NCI-H510A treated with DMSO at 0.1 percent for 48 hours (cell line): ENCODE results near the gene FOXQ1.

Experiments used
- DNase-seq: peaks from one replicate; lab custom pipeline; 2025; lab: John Stamatoyannopoulos, UW

FOXQ1 gene

DNA sequence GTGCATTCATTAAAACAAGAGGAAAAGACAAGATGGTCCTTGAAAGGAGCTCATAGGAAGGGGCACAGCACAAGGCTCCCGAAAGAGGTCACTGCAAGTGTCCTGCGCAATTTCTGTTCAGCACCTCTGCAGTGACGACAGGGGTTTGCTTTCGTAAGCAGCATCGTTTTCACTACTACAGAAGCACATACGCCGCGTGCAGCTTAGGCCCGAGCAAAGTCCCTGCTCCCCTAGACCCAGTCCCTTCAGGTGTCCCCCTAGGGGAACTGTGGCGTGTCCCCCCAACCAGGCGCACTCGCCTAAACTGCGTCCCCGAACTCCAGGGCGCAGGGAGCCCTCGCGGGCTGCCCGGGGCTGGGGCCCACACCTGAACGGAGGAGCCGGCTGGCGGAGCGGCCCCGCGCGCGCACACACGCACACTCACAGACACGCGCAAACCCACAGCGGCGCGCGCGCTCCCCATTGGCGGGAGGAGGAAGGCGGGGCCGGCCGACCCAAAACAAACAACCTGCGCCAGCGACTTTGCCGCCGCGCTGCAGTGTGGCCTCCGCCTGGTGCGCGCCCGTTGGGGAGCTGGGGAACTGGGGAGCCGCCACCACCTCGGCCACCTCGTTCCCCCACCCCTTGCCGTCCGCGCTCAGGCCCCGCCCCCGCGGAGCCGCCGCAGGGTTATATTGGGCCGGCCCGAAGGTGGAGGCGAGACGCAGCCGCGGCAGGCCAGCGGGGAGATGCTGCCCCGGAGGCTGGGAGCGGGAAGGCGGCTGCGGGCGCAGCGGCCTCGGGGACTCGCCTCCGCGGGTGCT, at the start of gene FOXQ1:
Gene FOXQ1, plus strand, starts transcription at position 699 of the 803 bp plus-strand sequence. CDS start 607 bp downstream, outside the sequence.
- no peak for DNase-seq

GRCh38 chr6:1262704-1263038, 49.2 kb upstream of the FOXQ1 start:
- no peak for DNase-seq

GRCh38 chr6:1263039-1263849, 48.7 kb upstream of the FOXQ1 start:
- DNase-seq, result no peak

- no peak for DNase-seq
Observed at GRCh38 chr6:1263850-1264377, 48.0 kb upstream of the FOXQ1 start.

DNA sequence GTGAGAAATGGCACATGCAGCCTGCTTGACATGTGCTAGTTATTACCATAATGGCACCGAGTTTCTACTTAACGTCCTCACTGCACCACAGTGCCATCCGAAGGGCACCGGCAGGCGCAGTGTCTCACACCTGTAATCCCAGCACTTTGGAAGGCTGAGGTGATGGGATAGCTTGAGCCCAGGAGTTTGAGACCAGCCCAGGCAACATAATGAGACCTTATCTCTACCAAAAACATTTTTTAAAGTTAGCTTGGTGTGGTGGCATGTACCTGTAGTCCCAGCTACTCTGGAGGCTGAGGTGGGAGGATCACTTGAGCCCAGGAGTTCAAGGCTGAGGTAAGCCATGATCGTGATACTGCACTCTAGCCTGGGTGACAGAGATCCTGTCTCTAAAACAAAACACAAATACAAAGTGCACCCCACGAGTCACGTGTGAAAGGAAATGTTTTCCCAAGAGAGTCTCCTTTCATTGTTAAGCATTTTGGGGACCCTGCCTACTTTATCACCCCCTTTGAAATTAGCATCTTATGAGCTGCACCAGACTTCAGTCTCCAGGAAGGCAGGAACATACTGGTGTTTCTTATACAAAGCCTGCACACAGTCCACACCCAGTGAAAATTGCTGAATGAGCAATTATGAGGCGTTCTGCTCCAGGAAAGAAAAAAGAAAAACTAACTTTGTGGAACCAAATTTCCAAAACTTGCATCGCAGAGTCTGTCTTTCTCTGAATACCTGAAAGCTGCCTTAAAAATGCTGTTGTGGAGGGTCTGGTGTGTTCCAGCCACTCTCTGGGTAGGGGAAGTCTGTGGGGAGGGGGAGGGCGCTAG, 47.1 kb upstream of the FOXQ1 start:
- no peak for DNase-seq

- DNase-seq, result no peak
Observed at GRCh38 chr6:1266686-1267056, 45.2 kb upstream of the FOXQ1 start.

DNA sequence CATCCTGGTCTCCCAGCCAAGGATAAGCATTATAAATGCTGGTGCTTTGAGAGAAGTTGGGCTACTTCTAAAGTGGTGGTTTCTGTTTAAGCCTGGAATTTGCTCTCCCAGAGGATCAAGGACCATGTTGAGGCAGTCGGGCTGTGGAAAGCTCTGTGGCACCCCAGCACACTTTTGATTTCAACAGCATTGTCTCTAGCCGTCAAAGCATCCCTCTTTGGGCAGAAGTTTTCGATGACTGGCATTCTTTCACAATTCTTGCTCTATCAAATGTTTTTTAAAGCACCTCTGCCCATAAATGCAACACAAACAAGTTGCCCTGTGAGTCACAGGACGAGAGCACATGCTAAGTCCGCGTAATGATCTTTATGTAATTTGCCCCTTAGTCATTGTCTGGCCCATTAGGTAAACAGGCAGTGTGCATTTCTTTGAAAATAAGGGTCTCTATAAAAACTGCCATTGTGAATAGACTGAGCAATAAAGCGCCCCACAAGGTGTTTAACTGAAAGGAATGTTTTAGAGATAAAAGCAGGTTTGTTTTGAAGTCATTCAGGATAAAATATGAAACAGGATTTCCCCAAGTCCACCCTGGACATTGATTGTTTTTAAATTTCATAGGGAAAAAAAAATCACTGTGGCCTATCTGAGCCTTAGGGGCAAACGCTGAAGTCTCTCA, 44.7 kb upstream of the FOXQ1 start:
- DNase-seq, result no peak

DNA sequence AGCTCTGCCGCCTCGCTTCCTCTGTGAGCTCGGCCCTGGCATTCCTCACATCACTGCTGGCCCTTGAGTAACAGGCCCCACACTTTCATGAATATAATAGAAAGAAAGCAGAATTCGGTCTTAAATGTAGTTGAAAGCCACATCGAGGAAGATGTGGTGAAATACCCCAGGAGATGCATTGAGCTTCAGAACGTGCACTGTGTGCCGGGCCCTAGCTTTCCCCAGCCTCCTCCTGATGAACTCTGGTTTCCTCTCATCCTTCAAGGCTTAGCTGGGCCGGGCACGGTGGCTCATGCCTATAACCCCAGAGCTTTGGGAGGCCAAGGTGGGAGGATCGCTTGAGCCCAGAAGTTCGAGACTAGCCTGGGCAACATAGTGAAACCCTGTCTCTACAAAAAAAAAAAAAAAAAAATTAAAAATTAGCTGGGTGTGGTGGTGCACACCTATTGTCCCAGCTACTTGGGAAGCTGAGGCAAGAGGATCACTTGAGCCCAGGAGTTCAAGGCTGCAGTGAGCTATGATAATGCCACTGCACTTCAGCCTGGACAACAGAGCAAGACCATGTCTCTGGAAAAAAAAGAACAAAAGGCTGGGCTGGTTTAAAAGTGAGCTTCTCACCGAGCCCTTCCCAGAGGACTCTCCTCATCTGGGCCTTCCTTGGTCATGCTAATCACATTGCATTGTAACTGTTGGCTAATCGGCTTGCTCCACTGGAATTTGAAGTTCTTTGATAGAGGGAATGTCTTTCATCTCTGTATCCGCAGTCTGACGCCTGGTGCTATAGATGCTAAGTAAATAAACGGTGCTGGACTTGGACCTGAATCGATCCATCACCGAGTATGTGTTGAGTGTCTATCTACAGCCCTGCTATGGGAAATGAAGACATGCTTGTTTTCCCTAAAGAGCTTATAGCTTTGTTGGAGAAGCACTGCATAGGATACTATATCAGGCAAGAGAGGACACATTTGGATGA, 43.8 kb upstream of the FOXQ1 start:
- DNase-seq, result no peak

- no peak for DNase-seq
Observed at GRCh38 chr6:1271071-1271763, 40.7 kb upstream of the FOXQ1 start.

- no peak for DNase-seq
Observed at GRCh38 chr6:1278061-1278720, 33.7 kb upstream of the FOXQ1 start.

DNA sequence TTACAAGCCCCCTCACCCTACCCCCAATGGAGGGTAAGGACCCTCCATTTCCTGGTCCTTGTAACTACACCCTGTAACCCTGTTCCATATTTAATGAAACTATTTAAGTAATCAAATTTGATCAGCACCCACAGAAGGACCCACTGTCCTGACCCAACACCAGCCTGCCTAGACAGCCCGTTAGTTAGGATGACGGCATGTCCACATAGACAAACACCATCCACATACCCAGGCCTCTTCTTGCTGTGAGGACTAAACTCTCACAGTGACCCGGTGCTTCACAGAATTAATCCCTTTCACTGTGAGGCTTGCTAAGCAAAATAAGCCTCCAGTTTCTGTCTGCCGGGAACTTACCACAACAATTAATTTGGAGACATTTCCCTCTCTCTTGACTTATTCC, 32.8 kb upstream of the FOXQ1 start:
- DNase-seq, result no peak

DNA sequence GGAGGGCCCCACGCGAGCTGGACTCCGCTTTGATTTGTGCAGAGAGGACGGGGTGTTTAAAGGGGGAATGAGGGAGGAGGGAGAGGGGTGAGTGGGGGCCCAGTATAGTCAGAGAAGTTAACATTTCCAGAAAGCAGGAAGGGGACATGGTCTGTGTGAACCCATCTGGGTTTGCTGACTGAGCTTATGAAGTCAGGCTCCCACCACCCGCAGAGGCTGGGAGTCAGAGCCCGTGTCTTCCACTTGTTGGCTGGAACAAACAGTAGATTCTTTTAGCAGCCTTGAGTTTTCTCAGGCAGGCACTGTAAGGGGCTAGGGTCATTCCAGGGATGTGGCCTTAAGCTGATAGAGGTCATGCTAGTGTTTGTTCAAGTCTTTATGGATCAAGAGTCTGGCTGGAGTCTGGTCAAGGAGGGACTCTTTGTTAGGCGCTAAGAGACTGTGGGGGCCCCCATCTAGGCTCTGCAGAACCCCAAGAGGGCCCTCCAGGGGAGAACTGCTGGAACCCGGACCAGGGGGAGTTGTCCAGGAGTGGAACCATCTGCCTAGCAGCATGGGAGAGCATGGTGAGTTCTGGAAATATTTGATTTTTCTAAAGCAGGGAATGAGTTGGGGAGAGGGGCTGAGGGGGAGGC, 31.1 kb upstream of the FOXQ1 start:
- no peak for DNase-seq

GRCh38 chr6:1281746-1282145, 30.2 kb upstream of the FOXQ1 start:
- DNase-seq, result no peak

DNA sequence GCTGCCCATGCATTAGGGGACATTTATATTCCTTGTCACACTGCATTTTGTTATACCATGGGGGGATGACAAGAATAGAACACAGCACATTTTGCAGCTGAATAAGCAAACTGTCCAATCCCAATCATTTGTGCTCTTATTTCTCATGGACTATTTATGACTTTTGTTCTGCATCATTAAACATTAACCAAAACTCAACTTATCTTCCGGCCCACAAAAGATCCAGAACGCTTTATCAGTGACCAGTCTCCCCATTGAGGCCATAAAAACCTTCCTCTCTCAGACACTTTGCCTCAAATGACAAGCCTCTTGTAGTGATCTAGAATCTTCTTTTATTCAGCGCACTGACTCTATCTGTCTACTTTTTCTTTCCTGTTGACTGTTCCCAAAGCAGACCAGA, 28.4 kb upstream of the FOXQ1 start:
- no peak for DNase-seq

- no peak for DNase-seq
Observed at GRCh38 chr6:1285556-1285955, 26.3 kb upstream of the FOXQ1 start.

GRCh38 chr6:1285956-1286355, 25.9 kb upstream of the FOXQ1 start:
- no peak for DNase-seq

DNA sequence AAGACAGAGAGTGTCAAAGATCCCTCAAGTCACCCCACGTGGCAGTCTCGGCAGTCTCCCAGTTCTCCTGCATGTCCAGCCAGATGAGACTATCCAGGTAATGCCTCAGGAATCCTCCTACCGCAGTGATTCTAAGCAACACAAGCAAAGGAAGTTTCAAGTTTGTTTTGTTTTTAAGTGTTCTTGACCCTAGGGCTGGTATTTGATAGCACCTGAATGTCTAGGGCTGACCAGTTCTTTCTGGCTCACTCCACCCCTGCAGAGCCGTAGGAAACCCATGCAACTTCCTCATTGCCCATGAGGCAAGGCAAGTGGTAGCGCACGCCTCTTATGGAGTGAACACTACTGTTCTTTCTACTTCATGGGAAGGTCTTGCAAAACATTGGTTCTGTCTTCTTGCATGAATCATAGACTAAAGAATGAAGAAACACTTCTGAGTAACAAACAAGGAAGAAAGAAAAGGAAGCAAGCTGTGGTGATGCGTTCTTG, 24.8 kb upstream of the FOXQ1 start:
- DNase-seq, result no peak

DNA sequence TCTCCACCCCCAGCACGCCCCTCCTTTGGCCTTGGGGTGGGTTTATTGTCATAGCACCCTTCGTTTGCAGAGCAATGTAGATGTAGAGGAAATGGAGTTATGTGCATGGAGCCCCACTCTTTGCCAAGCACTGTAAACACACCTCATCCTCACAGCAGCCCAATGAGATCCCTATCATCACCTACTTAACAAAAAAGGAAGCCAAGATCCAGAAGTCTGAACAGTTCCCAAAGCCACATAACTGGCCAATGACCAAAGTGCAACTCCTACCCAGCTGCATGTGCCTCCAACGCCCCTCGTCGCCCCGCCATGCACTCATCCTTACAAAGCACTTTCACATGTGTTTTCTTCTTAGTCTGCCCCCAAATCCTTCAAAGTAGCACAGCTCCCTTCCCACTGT, 21.8 kb upstream of the FOXQ1 start:
- DNase-seq, result no peak

- DNase-seq, result no peak
Observed at GRCh38 chr6:1290805-1291204, 21.1 kb upstream of the FOXQ1 start.
